GM13976 (cell line): ENCODE measurements around the gene SLC43A2.
"Not testable (repeated sequence)": the region's sequence is repeated elsewhere in the genome, so short reads cannot be mapped to it uniquely, and the experiment has no call there.

ENCODE experiments used
- DNase-seq: peaks from one replicate; pipeline ENCODE4 v3.0.0; 2012; ENCODE audit warnings: low spot score
- CTCF ChIP-seq: IDR thresholded peaks from 2 replicates; pipeline ENCODE4 v1.5.1; 2012; ENCODE audit warnings: borderline replicate concordance, mild to moderate bottlenecking; ENCODE audit not compliant: insufficient read depth; ENCODE audit errors: extremely low read depth, missing control alignments, control extremely low read depth
- in situ Hi-C: fragments of 300-500 bp; cut with MboI; formaldehyde crosslinking; loops from one replicate; pipeline ENCODE4 v1.12.0; 2022; ENCODE audit warnings: low sequenced_read_pairs, mixed read lengths, inconsistent platforms; ENCODE audit not compliant: unreplicated experiment

SLC43A2 gene

GRCh38 chr17:1529863-1530262 lies 98.8 kb downstream of the SLC43A2 start:
- no peak for DNase-seq
- in situ Hi-C loops: no loop called here
- no peak for TF ChIP-seq CTCF

GRCh38 chr17:1526876-1527275 lies 101.8 kb downstream of the SLC43A2 start:
- in situ Hi-C loops, DNase-seq: not testable (repeated sequence)

GRCh38 chr17:1522626-1523025 lies 106.0 kb downstream of the SLC43A2 start:
- no peak for DNase-seq
- TF ChIP-seq CTCF: no peak
- in situ Hi-C loops: no loop called here

GRCh38 chr17:1521086-1521640 lies 107.5 kb downstream of the SLC43A2 start:
- TF ChIP-seq CTCF: no peak
- in situ Hi-C loops: no loop called here
- no peak for DNase-seq

- TF ChIP-seq CTCF: no peak
- no peak for DNase-seq
- in situ Hi-C loops: loop anchor here (10.0 kb wide), 1 partner anchor 165 kb away; no protein-coding TSS in a partner anchor
Measured at GRCh38 chr17:1519678-1520077, 109.0 kb downstream of the SLC43A2 start.
